Measurements from ENCODE around the gene DHDDS. TPM values are rescaled to one million over a fixed set of nuclear protein-coding genes. Genes with fewer than 3 reads are reported as not detected.

DHDDS gene
- polyA plus RNA-seq, 5 donors: 27.5 to 36.6 (median 35.4) TPM

DNA sequence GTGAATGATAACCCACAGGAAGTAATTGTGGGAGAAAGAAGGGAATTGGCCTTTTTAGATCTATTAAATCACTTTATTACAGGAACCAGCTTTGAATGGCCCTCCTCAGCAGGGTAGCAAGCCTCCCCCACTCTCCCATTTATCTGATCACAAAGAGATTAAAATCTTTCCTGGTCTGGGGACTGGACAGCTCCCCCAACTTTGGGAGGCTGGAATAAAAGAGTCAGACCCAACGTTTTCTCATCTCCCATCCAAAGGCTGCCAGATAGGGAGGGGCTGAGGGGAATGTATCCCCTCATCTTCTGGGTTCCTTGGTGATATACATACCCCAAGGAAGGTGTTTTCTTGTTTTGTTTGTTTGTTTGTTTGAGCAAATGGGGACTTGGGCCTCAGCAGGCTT, 19.1 kb upstream of the DHDDS start:
- DNase-seq: no peak

DNA sequence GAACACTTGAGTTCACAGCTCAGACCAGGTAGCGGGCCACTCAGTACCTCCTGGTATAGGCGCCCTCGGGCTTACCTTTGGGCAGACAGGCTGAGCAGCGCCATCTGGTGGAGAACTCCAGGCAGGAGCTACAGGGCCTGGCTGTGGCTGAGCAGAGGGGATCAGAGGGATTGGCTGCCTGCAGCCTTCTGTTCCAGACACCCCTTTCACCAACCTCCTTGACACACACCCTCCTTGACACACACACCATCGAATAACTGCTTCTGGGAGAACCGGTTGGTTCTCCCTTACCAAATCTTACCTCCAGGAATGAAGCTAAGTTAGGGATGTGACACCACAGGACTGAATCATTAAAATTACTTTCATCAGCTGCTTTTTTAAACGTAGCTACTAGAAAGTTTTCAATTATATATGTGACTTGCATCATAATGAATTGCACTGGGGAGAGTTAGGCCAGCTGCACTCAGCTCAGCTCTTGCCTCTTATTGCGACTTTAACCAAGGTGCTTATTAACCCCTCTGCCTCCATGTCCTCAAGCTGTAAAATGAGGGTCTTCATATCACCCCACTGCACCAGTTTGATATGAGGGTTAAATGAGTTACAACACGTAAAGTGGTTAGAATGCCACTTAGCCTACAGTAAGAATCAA, 14.9 kb upstream of the DHDDS start:
- DNase-seq: peak; percentile 15 to 41

DNA sequence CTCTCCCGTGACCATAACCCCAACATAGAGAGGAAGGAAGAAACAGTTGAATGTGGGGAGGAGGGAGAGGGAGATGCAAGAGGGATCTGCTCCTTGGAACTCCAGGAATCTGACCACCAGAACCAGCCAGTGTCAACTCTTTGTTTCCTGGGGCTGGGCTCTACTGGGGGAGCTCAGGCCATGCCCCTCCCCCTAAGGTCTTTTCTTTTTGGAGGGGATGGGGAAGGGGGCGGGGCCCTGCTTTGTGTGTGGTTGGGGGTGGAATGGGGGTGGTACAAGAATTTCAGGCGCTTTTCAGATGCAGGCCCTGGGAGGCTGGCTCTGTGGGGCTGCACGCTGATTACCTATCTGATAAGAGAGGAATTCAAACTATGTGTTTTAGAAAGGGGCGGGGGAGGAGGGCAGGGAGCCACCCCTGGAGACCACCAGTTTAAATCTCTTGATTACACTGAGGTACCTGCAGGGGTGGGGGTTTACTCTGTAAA, 13.2 kb upstream of the DHDDS start:
- DNase-seq: no peak

DNA sequence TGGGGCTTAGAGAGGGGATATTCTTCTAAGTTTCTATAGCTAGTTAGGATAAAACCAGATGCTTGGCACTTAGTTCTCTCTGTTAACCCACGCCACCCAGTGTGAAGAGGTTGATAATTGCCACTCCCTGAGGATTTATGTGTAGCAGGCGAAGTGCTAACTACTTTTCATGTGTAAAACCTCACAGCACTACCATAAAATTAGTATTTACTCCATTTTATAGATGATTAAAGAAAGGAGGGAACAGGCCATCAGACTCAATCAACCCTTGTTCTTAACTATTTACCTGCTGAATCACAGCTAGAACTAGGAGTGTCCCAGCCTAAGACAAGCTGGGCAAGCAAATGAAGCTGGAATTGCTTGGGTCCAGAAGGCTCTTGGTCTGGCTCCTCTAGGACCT, 12.6 kb upstream of the DHDDS start:
- no peak for DNase-seq

DNA sequence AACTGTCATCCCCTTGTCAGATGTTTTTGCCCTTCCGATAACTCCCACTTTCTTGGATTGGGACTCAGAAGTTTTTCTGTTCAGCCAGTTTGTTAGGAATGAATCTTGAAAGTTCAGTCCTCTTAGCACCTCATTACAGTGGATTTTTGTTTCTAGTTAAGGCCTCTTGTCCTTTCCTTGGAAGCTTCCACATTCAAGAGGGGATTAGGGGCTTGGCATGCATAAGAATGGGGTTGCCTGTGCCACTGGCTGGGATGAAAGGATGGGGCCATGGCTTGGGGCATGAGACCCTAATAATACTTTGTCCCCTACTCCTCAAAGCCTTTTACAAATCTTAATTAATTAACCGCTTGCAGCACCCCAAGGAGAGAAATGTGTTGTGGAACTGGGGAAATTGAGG, 2.4 kb upstream of the DHDDS start:
- peak; percentile 12 to 13 for DNase-seq

DNA sequence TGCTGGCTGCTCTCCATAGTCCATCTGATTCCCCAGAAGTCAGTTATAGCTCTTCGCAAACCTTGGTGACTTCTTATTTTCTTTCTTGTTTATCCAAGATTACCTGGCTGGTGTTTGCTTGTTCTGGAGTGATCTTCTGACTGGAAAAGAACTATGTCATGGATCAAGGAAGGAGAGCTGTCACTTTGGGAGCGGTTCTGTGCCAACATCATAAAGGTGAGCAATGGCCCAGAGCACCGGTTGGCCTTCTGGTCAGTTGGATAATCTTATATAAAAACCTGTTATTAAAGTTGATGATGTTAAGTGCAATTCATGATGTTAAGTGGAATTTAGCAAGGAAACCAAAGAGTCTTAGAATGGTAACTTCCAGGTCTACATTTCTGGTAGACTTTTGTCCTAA, 672 bp downstream of the DHDDS start:
- DNase-seq: no peak

DNA sequence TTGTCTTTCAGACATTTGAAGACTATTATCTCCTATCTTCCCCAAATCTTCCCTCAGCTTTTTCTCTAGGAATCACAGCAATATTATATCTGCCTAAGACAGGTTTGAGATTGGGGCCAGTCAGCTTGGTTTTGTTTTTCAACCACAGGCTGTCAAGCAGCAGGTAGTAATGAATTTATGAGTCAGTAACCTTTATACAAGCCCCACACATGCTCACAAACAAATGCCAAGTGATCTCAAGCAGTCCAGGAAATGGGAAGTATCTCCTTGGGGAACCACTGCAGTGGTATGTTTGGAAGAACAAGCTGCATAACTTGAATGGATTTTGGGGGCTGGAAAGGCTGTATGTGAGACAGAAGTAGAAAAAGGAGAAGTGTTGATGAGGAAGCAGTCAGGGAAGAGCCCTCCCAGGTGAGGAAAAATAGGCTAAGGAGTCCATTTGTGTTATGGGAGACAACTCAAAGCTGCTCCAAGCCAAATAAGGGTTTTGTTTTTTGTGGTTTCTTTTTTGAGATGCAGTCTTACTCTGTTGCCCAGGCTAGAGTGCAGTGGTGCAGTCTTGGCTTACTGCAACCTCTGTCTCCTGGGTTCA, 2.1 kb downstream of the DHDDS start:
- no peak for DNase-seq

DNA sequence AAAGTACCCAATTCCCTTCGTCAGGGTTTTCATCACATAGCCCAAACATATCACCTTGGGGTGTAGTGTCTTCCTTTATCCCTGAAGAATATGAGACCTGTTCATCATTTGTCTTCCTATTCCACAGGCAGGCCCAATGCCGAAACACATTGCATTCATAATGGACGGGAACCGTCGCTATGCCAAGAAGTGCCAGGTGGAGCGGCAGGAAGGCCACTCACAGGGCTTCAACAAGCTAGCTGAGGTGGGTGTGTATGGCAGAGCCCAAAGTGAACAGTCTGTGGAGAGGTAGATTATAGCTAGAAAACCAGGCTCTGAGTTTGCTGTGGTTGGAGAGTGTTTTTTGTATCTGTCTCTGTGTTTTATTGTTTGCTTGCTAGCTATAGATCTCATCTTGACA, 5.9 kb downstream of the DHDDS start:
- DNase-seq: no peak

DNA sequence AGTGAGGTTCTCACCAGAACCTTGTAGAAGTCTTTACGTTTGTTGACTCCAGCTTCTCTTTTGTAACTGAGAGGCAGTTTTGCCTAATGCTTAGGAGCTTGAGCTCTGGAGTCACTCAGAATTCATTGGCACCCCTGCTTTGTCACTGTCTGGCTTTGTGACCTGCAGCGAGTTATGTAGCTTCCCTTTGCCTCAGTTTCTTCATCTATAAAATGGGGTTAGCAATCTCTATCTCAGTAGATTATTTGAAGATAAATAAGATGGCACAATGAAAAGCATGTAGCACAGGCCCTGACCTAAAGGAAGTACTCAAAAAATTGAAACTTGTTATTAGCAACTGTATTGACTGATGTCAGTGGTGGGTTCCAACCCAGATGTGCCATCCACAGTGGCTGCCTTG, 8.1 kb downstream of the DHDDS start:
- no peak for DNase-seq

DNA sequence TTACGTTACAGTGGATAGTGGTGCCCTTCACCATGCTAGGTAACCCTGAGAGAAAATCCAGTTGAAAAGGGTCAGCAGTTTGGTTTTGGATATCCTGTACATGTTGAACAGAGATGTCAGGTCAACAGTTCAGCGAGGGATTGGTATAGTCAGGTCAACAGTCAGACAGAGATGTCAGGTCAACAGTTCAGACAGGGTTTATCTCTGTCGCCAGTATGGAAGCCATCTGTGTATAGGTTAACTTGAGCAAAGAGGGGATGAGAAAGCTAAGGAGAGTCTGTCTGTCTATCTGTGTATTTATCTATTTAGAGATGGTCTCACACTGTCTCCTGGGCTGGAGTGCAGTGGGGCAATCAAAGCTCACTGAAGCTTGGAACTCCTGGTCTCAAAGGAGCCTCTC, 17.7 kb downstream of the DHDDS start:
- no peak for DNase-seq

DNA sequence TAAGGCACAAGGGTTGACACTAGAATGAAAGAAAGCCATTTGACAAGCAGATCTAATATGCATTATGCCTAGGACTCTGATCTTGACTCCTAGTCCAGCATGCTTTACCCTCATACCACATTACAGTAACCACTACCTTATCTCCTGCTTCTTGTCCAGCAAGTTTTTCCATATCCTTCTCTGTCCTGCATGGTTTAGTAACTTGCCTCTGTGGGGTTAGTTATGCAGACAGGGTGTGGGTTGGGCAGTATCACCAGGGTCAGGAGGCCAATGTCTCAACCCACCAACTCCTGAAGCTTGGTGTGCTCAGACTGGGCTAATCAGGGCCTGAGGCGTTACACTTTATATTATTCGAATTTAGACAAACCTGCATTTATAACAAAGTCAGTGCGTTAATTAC, 18.8 kb downstream of the DHDDS start:
- no peak for DNase-seq

DNA sequence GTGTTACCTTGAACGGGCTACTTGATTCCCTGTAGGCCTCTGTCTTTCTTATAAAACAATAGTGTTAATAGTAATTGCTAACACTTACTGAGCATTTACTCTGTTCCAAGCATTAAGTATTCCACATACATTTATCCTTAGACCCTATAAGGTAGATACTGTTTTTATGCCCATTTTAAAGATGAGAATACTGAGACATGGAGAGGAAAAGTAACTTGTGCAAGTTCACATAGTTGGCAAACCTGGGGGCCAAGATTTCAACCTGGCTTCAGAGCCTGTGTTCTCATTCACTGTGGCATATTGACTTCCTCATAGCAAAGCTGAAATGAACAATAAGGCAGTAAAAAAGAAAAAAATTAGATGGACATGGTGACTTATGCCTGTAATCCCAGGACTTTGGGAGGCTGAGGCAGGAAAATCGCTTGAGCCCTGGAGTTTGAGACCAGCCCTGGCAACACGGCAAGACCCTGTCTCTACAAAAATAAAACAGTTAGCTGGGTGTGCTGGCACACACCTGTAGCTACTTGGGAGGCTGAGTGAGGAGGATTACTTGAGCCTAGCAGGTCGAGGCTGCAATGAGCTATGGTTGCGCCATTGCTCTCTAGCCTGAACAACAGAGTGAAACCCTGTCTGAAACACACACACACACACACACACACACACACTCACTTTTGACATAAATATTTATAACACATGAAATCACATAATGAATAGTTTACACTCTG, 20.5 kb downstream of the DHDDS start:
- no peak for DNase-seq

DNA sequence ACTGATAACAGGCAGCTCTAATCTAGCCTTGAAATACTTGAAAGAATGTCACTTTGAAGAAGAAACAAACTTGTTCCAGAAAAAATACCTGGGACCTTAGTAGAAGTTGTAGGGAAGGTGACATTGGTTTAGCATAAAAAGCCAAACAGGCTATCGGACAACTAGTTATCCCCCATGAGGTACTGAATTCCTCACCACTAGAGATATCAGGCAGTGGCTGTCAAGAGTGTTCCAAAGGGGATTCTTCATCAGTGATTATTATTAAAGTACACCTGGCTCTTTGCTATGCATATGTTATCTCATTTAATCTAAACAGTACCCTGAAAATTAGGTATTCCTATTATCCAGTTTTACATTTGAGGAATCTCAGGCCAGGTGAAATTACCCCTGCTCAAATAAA, 27.0 kb downstream of the DHDDS start:
- DNase-seq: no peak

DNA sequence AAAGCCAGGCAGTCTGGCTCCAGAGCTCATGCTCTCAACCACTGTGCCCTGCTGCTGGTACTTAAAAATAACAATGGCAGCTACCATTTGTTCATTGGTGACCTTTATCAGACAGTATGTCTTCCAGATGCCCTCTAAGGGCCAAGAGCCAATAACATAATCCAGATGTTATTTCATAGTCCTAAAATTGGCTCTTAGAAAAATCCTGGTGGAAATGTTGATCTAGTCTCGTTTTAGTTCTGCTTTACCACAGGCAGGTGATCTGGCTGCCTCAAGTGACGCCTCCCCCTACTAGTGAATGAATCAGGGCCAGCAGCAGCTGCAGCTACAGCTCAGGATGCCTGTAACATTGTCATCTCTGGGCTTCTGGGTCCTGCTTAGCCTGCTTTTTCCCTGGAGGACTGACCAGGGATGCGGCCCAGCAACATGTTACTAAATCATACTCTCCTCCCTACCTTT, 27.5 kb downstream of the DHDDS start:
- DNase-seq: no peak

DNA sequence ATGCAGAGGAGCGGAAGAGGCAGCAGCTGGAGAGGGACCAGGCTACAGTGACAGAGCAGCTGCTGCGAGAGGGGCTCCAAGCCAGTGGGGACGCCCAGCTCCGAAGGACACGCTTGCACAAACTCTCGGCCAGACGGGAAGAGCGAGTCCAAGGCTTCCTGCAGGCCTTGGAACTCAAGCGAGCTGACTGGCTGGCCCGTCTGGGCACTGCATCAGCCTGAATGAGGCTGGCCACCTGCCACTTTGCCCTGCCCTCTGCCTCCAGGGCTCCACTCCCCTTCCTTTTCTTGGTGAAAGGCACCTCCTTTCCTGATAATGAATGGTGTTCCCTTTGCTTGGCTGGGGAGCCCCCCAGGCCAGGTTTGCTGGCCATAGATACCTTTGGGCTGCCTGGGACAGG, 36.8 kb downstream of the DHDDS start:
- DNase-seq: no peak

DNA sequence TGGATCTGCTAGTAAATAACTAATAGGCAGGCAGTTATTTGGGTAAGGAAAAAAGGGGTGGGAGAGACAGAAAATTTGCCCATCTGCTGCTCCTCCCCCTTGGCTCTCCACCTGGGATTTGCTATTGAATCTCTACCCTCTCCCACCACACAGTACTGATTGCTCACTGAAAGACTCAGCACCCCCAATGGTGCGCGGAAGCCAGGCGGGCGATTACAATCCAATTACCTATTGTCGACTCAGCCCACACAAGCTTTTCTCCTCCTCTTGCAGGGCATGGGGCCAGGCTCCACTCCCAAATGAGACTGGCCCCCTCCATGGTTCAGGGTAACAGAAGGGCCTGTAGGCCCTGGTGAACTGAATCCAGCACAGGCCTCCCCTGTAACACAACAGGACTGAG, 37.4 kb downstream of the DHDDS start:
- no peak for DNase-seq

DNA sequence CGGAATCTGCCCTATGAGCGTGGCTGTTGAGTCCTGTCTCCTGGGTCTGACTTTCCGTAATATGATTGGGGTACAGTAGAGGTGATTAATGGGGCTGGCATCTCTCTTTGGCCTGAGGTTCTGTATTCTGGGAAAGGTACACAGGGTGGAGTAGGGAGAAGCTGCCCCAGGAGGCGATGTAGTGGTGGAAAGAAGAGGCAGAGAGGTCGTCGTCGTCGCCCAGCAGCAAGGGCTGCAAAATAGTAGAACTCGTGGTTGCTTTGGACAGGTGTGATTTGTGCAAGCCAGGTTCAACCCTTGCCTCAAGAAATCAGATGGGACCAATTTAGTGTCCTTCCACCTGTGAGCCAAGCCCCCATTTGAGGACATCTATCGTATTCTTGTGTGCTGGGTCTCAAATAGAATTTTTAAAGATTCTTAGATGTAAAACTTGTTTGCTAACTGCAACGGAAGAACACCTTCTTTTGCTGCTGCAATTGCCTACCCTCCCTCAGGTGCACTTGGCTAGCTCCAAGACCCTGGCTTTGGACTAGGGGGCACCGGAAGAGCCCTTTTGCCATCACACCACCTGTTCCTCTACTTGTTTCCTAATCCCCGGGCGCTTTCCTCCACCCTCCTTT, 38.9 kb downstream of the DHDDS start:
- DNase-seq: no peak

DNA sequence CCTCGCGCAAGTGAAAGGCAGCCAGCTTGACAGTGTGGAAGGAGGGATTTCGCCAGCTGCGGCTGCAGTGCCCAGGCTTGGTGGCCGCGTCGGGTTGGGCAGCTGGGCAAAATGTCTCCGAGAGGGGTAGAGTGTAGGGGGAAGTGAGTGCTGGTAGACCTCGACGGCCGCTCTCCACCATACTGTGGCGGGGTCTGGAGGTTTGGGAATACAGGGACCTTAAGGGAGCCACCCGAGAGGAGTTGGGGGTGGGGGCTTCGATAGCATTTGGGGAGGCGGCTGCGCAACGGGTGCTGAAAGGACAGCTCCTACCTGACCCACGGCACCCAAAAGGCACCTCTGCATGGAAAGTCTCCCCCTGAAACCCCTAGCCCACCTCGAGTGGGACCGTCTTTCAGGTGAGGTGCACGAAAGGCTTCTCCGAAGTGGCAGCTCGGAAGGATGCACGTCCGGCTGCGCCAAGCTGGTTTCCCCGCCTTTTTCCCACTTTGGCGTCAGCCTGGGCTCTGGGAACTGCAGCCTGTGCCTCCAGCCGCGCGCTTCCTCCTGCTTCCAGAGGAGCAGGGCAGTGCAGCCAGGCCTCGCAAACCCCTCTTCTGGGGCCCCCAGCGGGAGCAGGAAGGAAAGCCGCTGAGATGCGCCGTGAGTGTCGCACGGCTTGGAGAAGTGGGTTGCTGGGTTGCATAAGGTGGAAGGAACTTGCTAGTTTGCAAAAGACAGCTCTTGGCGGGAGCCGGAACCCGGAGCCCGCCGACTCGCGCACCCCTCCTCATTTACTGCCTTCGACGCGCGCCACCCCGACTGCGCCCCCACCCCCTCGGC, 39.6 kb downstream of the DHDDS start:
- peak; percentile 28 to 79 for DNase-seq

DNA sequence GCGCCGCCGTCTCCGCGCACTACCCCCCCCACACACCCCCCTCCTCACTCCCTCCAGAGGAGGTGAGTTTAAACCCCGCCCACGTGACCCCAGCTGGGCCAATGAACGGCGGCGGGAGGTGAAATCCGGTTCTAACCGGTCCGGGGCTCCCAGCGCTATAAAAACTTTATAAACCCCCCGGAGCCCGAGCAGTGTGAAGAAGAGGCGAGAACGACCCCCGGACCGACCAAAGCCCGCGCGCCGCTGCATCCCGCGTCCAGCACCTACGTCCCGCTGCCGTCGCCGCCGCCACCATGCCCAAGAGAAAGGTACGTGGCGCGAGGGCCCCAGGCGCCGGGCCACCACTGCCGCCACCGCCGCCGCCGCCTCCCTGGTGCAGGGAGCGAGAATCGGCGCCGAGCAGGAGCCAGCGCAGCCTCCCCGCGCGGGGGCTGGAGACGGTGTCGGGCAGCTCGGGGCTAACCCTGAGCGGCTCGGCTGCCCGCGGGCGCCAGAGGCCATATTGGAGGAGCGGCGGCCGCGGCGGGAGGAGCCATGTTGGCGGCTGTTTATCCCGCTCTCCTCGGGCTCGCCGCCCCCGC, 40.3 kb downstream of the DHDDS start, which contains the start of gene HMGN2:
Gene HMGN2, plus strand, starts transcription at position 121 of the 581 bp plus-strand sequence. Its CDS starts 173 bp downstream, at position 294.
- peak; percentile 90 to 91 for DNase-seq

DNA sequence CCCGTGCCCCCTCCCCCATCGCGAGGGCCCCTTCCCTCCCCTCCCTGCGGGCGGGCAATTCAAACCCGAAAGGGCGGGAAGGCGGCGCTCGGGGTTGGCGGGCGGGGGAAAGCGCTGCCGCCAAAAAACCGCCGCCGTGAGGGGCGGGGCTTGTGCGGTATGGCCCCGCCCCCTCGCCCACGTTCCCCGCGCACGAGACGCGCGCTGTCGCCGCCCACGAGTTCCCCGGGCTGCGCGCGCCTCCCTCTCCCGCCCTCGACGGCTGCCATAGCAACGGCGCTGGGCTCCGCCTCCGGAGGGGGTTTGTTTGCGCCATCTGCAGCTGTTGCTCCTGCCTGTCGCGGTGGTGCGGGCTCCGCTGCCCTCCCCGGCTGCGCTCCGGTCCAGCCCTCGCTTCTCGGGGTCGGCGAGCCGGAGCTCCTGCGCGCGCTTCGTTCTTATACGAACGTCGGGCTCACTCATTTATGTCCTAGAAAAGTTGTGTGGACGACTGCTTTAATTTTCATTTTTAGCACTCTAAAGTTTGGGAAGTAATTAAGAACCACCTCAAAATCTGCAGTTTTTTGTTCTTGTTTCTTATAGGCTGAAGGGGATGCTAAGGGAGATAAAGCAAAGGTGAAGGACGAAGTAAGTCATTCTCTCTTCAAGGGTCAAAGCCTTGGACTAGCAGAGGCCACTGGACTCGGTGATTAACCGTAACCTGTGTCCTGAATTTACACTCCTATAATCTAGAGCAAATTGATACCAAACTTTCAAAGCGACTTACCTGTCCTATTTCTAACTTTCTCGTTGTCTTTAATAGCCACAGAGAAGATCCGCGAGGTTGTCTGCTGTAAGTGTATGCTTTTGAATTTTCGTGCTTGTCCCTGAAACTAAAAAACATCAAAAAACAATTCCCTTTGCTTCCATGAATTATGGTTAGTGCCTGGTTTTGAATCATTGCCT, 41.1 kb downstream of the DHDDS start:
- DNase-seq: peak; percentile 95

Measured in right lung (tissue), 5 donors.